UCSD-AML1 (cell line): ENCODE measurements around the gene SRP14.
"Not testable (repeated sequence)": the region's sequence is repeated elsewhere in the genome, so short reads cannot be mapped to it uniquely, and the experiment has no call there.

Source experiments
- DNase-seq: peaks from one replicate; lab custom pipeline; 2025; ENCODE audit not compliant: unreplicated experiment; lab: John Stamatoyannopoulos, UW

SRP14 gene, protein sequence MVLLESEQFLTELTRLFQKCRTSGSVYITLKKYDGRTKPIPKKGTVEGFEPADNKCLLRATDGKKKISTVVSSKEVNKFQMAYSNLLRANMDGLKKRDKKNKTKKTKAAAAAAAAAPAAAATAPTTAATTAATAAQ

DNA sequence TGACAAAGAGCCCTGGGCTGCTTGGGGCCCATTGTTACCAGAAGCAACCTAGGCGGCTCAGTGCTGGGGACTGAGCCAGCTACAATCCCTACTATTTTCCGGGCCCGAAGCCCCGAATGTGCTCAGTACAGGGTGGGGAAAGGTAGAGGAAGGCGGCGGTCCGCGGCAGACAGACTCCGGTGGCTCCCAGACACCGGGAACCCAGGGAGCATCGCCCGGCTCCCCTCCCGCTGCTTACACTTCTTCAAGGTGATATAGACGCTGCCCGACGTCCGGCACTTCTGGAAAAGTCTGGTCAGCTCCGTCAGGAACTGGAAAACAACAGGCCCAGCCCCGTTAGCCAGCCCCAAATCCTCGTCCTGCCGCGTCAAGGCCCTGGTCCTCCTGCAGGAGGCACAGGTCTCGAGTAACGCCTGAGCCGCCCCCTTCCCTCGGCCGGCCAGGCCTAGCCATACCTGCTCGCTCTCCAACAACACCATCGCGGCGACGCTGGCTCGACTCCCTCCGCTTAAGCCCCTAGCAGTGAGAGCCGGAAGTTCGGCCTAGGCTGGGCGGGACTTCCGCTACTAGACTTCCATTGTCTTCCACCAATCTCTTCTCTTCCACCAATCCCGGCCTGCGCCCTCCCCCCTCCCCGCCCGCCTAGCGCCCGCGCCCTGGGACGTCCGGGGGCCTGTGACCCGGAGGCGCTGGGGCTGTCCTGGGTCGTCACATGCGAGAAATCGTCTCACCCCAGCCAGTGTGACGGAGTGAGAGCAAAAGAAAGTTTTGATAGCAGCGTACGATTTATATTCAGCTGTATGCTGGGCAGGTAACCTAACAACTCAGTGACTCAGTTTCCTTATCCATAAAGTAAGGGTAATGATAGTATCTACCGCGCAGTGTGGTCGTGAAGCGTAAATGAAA lies at the start of gene SRP14:
Gene SRP14 (minus strand): TSS at position 544 of the 906 bp plus-strand sequence. CDS start 65 bp downstream, at position 479.
- DNase-seq = peak; percentile 95

GRCh38 chr15:40087991-40088928 lies 49.3 kb upstream of the SRP14 start:
- no peak for DNase-seq

DNA sequence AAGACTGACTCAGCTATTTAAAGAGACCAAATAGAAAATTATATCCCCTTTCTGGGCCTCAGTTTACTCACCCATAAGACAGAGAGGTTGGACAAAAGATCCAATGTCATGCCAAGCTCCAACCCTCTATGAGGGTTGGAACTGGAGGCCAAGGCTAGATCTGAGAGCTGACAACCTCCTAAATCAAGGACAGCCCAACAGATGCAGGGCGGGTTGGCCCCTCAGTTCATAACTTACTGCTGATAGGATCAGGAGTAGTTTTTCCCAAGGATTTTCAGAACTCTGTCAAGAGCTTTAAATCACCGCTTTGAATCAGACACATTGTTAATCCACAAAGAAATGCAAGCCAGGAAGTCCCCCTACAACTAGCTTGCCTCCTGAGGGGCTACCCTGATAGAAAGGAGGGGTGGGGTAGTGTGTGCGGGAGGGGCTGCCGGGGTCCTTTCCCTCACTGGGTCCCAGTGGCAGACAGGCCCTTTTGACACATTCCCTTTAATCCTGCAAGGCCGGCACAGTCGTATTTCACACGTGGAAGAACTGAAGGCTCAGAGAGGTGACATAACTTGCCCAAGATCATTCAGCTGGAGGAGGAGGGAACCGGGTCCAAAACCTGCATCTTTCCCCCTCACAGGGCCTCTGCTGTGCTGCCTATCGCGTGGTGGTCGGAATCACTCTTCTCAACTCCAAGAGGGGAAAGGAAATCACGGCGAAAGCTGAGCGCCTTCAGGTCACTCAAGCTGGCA lies 48.3 kb upstream of the SRP14 start:
- DNase-seq = no peak

DNA sequence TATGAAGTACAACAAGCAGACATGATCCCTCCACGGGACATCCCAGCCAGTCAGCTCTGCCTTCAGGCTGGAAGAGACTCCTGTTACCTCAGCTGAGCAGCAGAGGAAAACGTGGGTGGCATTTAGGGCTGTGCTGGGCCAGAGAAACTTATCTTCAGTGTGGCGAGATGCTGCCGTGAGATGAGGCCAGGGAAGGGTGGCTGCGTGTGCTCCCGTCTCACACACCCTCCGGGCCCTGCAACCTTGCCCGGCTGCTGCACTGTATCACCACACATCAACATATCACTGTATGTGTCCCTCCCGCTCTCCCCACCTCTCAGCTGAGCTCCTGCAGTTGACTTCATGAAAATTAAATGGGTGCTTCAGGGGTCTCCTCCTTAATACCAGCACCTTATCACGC lies 46.3 kb upstream of the SRP14 start:
- no peak for DNase-seq

DNA sequence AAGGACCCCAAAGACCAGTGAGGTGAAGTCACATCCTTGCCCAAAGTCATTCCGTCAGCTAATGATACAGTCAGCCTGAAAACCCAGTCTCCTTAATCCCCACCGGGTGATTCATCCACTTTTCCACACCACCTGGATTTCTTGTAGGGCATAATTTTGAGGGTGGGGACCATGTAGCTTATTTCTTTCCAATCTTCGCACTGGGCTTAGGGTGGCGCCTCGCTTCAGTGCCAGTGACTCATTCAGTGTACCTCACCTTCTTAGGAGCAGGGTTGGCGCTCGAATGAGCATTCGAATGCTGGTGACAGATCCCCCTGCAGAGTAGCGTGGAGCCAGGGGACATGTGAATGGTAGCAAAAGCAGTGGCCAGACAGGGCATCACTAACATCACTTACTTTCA lies 45.7 kb upstream of the SRP14 start:
- no peak for DNase-seq

DNA sequence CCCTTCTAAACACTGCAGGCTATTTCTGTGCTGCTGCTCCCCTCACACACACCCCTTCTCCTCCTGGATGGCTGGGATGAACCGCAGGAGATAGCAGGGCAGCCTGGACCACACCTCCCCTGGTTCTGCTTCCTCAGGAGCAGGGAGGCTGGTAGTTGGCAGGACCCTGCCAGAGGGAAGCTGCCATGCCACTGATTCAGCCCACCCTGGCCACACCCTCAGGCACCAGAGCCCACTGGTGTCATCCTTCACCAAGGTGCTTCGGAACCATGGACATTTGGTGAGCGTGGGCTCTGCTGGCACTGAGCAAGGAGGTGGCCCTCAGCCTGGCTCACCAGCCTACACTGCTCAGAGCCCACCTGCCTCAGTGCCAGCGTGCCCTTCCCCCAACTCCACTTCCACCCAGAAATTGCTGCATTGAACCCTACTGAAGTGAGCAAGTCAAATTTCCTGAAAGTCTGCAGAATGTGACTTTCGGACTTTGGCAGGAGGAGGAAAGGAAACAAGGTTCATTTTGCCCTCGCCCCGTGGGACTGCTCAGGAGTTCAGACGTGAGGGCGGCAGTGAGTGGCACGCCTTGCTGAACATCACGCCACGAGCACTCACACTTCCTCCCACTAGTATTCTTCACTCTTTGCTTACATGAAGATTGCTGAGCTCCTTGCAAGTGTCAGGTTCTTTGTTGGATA lies 43.4 kb upstream of the SRP14 start:
- DNase-seq = no peak

DNA sequence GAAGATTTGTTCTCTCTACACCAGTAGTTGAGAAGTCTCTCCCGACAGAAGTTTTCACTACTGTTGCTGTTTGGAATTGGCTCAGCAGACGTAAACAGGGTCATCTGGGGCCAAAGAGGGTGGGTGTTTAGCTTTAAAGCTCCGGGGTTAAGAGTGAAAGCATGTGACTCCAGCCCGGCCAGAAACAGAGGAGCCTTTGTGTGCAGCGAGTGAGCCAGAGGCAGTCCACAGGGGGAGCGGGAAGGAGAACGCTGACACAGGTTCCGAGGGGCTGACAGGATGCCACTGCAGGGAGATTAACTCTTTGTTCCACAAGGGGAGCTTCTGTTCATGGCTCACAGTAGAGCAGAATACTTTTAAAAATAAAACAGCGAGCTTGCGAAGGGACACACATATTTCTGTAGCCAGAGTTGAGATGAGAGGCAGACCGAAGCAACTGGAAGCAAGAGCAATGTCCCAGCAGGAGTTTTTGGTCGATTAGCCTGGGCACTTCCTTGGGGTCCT lies 42.8 kb upstream of the SRP14 start:
- DNase-seq = peak; percentile 62

GRCh38 chr15:40080847-40081246 lies 41.9 kb upstream of the SRP14 start:
- no peak for DNase-seq

DNA sequence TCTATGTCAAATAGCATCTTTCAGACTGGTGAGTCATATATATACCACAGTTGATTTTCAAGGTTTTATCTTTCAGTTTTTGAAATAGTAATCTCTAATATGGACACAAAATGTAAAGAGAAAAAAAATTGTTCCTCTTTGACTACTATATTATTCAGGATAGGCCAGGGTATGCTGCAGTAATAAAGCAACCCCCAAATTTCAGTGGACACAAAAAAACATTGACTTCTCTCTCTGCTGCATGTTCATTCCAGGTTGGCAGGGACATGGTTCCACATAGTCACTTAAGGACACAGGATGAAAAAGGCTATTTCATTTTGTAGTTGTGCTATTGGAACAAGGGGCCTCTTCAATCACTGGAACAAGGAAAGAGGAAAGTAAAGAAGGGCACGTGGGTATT lies 41.1 kb upstream of the SRP14 start:
- no peak for DNase-seq

GRCh38 chr15:40079456-40079855 lies 40.5 kb upstream of the SRP14 start:
- no peak for DNase-seq

DNA sequence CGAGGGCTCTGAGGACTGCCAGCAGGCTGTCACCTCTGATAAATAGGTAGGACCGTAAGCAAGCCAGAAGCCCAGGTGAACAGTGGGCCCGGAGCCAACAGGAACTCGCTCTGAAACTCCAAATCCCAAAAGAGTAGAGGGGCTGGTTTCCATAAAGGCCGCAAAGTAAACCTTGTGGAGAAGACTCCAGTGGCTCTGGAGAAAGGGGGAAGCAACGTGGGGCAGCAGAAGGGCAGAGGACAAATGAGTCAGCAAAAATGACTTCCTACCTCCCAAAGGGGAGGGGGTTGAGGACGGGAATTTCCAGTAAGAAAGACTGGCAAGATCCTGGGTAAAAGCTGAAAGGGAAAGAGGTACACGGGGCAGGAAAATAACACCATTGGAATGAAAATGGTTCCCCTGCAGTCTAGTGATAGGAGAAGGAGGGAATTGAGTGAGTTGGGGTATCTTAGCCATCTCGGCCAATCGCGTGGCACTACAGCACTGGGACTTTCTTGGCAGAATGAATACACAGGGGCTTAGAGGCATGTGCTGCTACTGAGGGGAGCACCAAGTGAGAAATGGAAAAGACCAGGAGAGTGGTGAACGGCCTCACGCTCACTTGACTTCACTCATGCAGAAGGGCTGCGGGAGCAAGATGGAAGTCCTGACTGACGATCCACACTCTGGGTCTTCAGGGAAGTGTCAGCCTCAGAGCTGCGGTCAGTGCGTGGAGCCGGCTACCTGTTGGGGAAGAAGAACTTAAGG lies 36.5 kb upstream of the SRP14 start:
- DNase-seq = peak; percentile 37

DNA sequence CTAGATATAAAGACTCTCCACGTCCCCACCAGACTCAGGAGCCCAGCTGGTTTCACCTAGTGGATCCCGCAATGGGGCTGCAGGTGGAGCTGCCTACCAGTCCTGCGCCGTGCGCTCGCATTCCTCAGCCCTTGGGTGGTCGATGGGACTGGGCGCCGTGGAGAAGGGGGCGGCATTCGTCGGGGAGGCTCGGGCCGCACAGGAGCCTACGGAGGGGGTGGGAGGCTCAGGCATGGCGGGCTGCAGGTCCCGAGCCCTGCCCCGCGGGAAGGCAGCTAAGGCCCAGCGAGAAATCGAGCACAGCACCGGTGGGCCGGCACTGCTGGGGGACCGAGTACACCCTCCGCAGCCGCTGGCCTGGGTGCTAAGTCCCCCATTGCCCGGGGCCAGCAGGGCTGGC lies 35.7 kb upstream of the SRP14 start:
- DNase-seq = not testable (repeated sequence)

DNA sequence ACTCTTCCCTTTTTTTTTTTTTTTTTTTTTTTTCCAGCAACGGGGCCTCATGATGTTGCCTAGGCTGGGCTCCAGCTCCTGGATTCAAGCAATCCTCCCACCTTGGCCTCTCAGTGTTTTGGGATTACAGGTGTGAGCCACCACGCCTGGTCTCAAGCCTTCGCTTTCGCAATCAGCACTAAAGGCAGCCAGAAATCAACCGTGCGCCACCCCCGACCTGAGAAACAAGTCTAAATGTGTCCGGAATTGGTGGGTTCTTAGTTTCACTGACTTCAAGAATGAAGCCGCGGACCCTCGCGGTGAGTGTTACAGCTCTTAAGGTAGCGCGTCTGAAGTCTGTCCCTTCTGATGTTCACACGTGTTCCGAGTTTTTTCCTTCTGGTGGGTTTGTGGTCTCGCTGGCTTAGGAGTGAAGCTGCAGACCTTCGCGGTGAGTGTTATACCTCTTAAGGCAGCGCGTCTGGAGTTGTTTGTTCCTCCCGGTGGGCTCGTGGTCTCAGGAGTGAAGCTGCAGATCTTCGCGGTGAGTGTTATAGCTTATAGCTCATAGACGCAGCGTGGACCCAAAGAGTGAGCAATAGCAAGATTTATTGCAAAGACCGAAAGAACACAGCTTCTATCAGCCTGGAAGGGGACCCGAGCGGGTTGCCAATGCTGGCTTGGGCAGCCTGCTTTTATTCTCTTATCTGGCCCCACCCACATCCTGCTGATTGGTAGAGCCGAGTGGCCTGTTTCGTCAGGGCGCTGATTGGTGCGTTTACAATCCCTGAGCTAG lies 34.9 kb upstream of the SRP14 start:
- not testable (repeated sequence) for DNase-seq

GRCh38 chr15:40072216-40072990 lies 33.4 kb upstream of the SRP14 start:
- no peak for DNase-seq

- no peak for DNase-seq
Measured at GRCh38 chr15:40070608-40071218, 31.7 kb upstream of the SRP14 start.

- DNase-seq = no peak
Measured at GRCh38 chr15:40070166-40070557, 31.2 kb upstream of the SRP14 start.
